Astrocyte of the cerebellum (primary cell): ENCODE data around the gene ARHGAP42.

Experiments used
- DNase-seq: peaks from one replicate; pipeline ENCODE4 v3.0.0-alpha.2; 2011; ENCODE audit warnings: low read depth
- H3K4me3 ChIP-seq: 2 replicates; pipeline ENCODE4 v1.5.1; 2011; ENCODE audit warnings: mild to moderate bottlenecking, low read depth, low read length, moderate library complexity
- CTCF ChIP-seq: IDR thresholded peaks from 2 replicates; pipeline ENCODE4 v1.5.1; 2012; ENCODE audit warnings: low read length, low read depth, moderate library complexity, mild to moderate bottlenecking; ENCODE audit errors: missing control alignments
- in situ Hi-C: cut with HindIII; loops from 2 replicates; pipeline ENCODE4 v1.10.0; 2017; ENCODE audit warnings: low sequenced_read_pairs

The ARHGAP42 gene

DNA sequence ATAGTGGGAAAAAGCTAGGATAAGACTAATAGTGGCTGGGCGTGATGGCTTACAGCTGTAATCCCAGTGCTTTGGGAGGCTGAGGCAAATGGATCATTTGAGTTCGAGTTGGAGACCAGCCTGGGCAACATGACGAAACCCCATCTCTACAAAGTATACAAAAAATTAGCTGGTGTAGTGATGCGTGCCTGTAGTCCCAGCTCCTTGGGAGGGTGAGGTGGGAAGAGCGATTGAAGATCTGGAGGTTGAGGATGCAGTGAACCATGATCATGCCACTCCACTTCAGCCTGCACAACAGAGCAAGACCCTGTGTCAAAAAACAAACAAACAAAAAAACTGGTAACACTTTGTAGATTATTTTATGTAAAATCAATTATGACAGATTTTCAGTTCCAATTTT, 8.8 kb downstream of the ARHGAP42 start:
- TF ChIP-seq CTCF, result no peak
- in situ Hi-C loops, result loop anchor here (25.0 kb wide), 2 partner anchors 141 to 241 kb away; no protein-coding TSS in a partner anchor
- DNase-seq, result no peak
- H3K4me3 ChIP-seq, result no peak overlapping the region

GRCh38 chr11:100703139-100703538, 16.1 kb downstream of the ARHGAP42 start:
- DNase-seq, result no peak
- in situ Hi-C loops, result no loop called here
- no peak for TF ChIP-seq CTCF
- no peak overlapping the region for H3K4me3 ChIP-seq

DNA sequence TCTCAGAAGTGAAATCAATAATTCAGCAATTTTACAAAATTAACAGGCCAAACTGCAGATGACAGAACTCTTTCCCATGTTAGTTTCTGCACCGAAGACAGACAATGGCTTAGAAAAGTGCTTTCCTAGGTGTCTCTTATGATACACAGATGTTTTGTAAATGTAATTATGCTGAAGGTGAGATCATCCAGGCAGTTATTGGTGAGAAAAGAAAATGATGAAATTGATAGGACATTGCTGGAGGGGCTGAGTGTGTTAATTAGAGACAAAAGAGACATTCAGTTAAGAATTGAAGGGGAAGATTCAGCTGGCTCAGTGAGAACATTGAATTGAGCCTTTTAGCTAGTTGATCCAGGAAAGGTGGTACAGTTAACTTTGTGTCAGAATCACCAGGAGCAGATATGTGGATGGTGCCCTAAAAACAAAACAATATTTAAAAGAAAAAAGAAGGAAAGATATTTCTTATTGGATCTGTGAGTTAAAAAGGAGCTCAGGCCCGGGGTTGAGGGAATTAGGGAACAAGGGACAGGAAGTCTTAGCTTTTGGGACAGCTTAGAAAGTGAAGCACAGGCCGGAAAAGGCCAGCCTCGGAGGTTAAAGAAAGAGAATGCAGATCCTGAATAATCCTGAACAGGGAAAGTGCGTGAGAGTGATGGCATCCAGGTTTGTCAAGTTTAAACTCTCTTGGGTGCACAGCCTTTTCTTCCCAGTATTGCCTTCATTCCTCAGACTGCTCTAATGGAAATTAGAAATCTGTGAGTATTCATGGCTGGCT, 16.9 kb downstream of the ARHGAP42 start:
- in situ Hi-C loops, result no loop called here
- no peak for TF ChIP-seq CTCF
- no peak overlapping the region for H3K4me3 ChIP-seq
- no peak for DNase-seq

DNA sequence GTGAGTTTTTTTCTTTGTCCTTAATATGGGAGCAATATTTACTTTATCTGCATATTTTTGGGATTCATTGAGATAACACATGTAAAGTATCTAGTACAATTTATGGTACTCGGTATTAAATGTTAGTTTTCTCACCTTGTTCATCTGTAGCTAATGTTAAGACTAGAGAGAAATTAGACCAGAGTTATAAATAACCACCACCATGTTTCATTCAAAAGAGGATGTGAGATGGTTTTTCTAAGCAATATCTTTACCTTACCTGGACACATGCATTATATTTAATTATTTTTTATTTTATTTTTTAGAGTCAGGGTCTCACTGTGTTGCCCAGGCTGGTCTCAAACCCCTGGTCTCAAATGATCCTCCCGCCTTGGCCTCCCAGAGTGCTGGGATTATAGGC, 18.4 kb downstream of the ARHGAP42 start:
- no peak for DNase-seq
- in situ Hi-C loops, result no loop called here
- TF ChIP-seq CTCF, result no peak
- no peak overlapping the region for H3K4me3 ChIP-seq

- DNase-seq, result no peak
- TF ChIP-seq CTCF, result no peak
- in situ Hi-C loops, result no loop called here
- no peak overlapping the region for H3K4me3 ChIP-seq
Observed at GRCh38 chr11:100706179-100706578, 19.1 kb downstream of the ARHGAP42 start.

GRCh38 chr11:100709233-100709957, 22.3 kb downstream of the ARHGAP42 start:
- in situ Hi-C loops, result no loop called here
- H3K4me3 ChIP-seq, result no peak overlapping the region
- TF ChIP-seq CTCF, result no peak
- DNase-seq, result no peak
